Measurements from ENCODE around the gene SETD3. TPM values are rescaled to one million over a fixed set of nuclear protein-coding genes. Genes with fewer than 3 reads are reported as not detected.

SETD3 gene
- total RNA-seq, 4 donors from 2014 or later: 61.9 to 120 (median 68.8) TPM

- DNase-seq: no peak
- peaks cover 0 to 5% (median 0%) of the 10 kb centered on the region in 4 donors for H3K4me1 ChIP-seq
- no peaks in the 10 kb centered on the region for H3K9me3 ChIP-seq
- no peak overlapping the region for H3K27ac ChIP-seq
- peaks cover 0 to 69% (median 0%) of the 10 kb centered on the region in 3 donors for H3K36me3 ChIP-seq
- no peaks in the 10 kb centered on the region for H3K27me3 ChIP-seq
- TF ChIP-seq POLR2A (IDR thresholded peaks at IDR 0.05) (no peak), CTCF (IDR thresholded peaks at IDR 0.05) (no peak)
- no peak overlapping the region for H3K4me3 ChIP-seq
Measured at GRCh38 chr14:99402950-99403349, 77.7 kb downstream of the SETD3 start.

- no peak for DNase-seq
Measured at GRCh38 chr14:99402285-99402648, 78.4 kb downstream of the SETD3 start.

GRCh38 chr14:99401621-99402284, 78.9 kb downstream of the SETD3 start:
- DNase-seq: no peak
- Histone ChIP-seq H3K36me3 (peaks cover 0 to 75% (median 0%) of the 10 kb centered on the region in 3 donors), H3K27me3 (no peaks in the 10 kb centered on the region), H3K4me3 (no peak overlapping the region), H3K27ac (no peak overlapping the region), H3K4me1 (peaks cover 0 to 5% (median 0%) of the 10 kb centered on the region in 4 donors), H3K9me3 (no peaks in the 10 kb centered on the region)
- TF ChIP-seq POLR2A (IDR thresholded peaks at IDR 0.05) (no peak), CTCF (IDR thresholded peaks at IDR 0.05) (no peak)

More at GRCh38 chr14:99402285-99402648, 78.4 kb downstream of the SETD3 start:
- Histone ChIP-seq H3K4me1 (peaks cover 0 to 5% (median 0%) of the 10 kb centered on the region in 4 donors), H3K27me3 (no peaks in the 10 kb centered on the region), H3K36me3 (peaks cover 0 to 73% (median 0%) of the 10 kb centered on the region in 3 donors), H3K27ac (no peak overlapping the region), H3K4me3 (no peak overlapping the region), H3K9me3 (no peaks in the 10 kb centered on the region)
- TF ChIP-seq CTCF (IDR thresholded peaks at IDR 0.05) (no peak), POLR2A (IDR thresholded peaks at IDR 0.05) (no peak)

GRCh38 chr14:99401211-99401610, 79.4 kb downstream of the SETD3 start:
- Histone ChIP-seq H3K36me3 (peaks cover 0 to 70% (median 0%) of the 10 kb centered on the region in 3 donors), H3K4me1 (peaks cover 0 to 5% (median 0%) of the 10 kb centered on the region in 4 donors), H3K27ac (no peak overlapping the region), H3K9me3 (no peaks in the 10 kb centered on the region), H3K27me3 (no peaks in the 10 kb centered on the region), H3K4me3 (no peak overlapping the region)
- no peak for DNase-seq
- TF ChIP-seq CTCF (IDR thresholded peaks at IDR 0.05) (no peak), POLR2A (IDR thresholded peaks at IDR 0.05) (no peak)

- no peaks in the 10 kb centered on the region for H3K9me3 ChIP-seq
Measured at GRCh38 chr14:99397698-99398097, 83.0 kb downstream of the SETD3 start.

More at GRCh38 chr14:99397698-99398097, 83.0 kb downstream of the SETD3 start:
- DNase-seq: no peak
- Histone ChIP-seq H3K4me1 (peaks cover 0 to 5% (median 0%) of the 10 kb centered on the region in 4 donors), H3K36me3 (peaks cover 0 to 46% (median 0%) of the 10 kb centered on the region in 3 donors), H3K4me3 (no peak overlapping the region), H3K27ac (no peak overlapping the region), H3K27me3 (no peaks in the 10 kb centered on the region)
- TF ChIP-seq POLR2A (IDR thresholded peaks at IDR 0.05) (no peak), CTCF (IDR thresholded peaks at IDR 0.05) (no peak)
